H1 (cell line): ENCODE data around the gene NUBPL. TPM values are rescaled to one million over a fixed set of nuclear protein-coding genes. Genes with fewer than 3 reads are reported as not detected.

Source experiments
- FOSL1 ChIP-seq: IDR thresholded peaks from 2 replicates; pipeline ENCODE4 v1.6.1; 2011; ENCODE audit warnings: mild to moderate bottlenecking, low read depth, low read length, moderate library complexity; ENCODE audit not compliant: insufficient read depth
- HDAC6 ChIP-seq: IDR thresholded peaks from one replicate; pipeline ENCODE4 v1.7.1; 2012; ENCODE audit warnings: low read depth, mild to moderate bottlenecking, inconsistent platforms, low read length, moderate library complexity
- POLR2A ChIP-seq, 2 experiments: IDR thresholded peaks; 1 replicate in 1 of 2; 2 replicates in 1 of 2; pipeline ENCODE4 v1.6.1; 2011; ENCODE audit warnings: low read depth in 2 of 2, low read length in 2 of 2, mild to moderate bottlenecking in 2 of 2; ENCODE audit errors: control extremely low read depth in 1 of 2
- POLR2AphosphoS5 ChIP-seq: IDR thresholded peaks from 2 replicates; pipeline ENCODE4 v1.6.1; 2011; ENCODE audit warnings: low read depth, low read length
- SIX5 ChIP-seq: IDR thresholded peaks from 2 replicates; pipeline ENCODE4 v1.6.1; 2011; ENCODE audit warnings: mild to moderate bottlenecking, low read depth, low read length
- TAF7 ChIP-seq: optimal IDR thresholded peaks from 2 replicates; pipeline ENCODE3; 2011; ENCODE audit warnings: low read depth, mild to moderate bottlenecking, inconsistent platforms, low read length, moderate library complexity, borderline replicate concordance
- ZNF274 ChIP-seq: IDR thresholded peaks from 2 replicates; pipeline ENCODE4 v1.7.0; 2012; ENCODE audit warnings: low read length, borderline replicate concordance; ENCODE audit errors: extremely low read depth
- polyA plus RNA-seq, 7 experiments: library from polyadenylated mRNA; depleted of rRNA in 3 of 7; stranded (reverse) in 5 of 7; unstranded in 2 of 7; fragments of >200 nt in 5 of 7; fragments of 200-250 nt in 2 of 7; gene quantifications; 1 replicate in 5 of 7; 2 replicates in 1 of 7; 4 replicates in 1 of 7; pipeline versions ENCODE4 v1.2.1 to v1.2.3, GENCODE V29; 2011 to 2013; ENCODE audit warnings: missing spikeins in 2 of 7, mixed read lengths in 2 of 7
- total RNA-seq: library from RNA; stranded (reverse); fragmentation: NEBNext Ultra II Directional; extraction: Animal tissue kit (Norgen Biotek cat#: 25700); gene quantifications from 2 replicates; pipeline ENCODE4 v1.2.1, GENCODE V29; 2021
- TF ChIP-seq, protein P1 (sequence below): fragments of 300-600 bp; sonication (generic); IDR thresholded peaks from 2 replicates; pipeline ENCODE4 v1.7.1; 2012; ENCODE audit warnings: low read length, moderate library complexity, mild to moderate bottlenecking, inconsistent platforms; ENCODE audit not compliant: insufficient replicate concordance
- TF ChIP-seq, protein P2 (sequence below): IDR thresholded peaks from 2 replicates; pipeline ENCODE4 v1.6.1; 2012; ENCODE audit warnings: low read length, inconsistent platforms

NUBPL gene
- total and polyA plus RNA-seq, 2 of the 8 experiments (the other 6 are each of a cell fraction or from before 2014, with no cell fraction given) = 1.6 to 6.8 TPM

DNA sequence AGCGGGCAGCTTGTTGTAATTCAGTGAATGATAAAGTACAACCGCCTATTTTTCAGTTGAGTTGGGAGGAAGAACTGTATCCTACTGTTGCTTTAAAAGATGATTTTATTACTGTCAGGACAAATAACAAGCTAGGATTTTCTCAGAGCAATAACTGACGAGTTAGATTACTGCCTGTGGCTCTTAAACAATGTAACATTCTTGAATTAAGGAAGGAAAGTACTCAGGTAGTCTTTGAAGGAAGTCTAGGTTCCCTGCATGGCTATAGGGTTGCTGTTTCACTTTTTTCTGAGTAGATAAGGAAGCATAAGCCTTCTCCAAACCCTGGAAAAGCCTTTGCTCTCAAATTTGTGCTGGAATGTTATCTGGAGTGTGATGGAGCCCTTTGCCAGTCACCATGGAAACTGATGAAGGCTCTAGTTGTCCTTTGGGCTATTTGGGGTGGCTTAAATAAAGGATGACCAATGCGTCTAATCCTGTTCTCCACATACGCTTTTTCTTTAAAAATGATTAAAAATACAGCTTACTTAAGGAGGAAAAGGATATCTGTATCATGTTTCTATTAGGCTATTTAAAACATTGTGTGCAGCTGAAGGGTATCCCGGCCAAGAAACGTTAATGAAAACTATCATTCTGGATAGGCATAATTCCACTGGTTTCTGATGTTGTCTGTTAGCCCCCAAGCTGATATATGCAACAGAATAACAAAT lies 17.7 kb downstream of the NUBPL start (continued):
- TF ChIP-seq, protein P1, sequence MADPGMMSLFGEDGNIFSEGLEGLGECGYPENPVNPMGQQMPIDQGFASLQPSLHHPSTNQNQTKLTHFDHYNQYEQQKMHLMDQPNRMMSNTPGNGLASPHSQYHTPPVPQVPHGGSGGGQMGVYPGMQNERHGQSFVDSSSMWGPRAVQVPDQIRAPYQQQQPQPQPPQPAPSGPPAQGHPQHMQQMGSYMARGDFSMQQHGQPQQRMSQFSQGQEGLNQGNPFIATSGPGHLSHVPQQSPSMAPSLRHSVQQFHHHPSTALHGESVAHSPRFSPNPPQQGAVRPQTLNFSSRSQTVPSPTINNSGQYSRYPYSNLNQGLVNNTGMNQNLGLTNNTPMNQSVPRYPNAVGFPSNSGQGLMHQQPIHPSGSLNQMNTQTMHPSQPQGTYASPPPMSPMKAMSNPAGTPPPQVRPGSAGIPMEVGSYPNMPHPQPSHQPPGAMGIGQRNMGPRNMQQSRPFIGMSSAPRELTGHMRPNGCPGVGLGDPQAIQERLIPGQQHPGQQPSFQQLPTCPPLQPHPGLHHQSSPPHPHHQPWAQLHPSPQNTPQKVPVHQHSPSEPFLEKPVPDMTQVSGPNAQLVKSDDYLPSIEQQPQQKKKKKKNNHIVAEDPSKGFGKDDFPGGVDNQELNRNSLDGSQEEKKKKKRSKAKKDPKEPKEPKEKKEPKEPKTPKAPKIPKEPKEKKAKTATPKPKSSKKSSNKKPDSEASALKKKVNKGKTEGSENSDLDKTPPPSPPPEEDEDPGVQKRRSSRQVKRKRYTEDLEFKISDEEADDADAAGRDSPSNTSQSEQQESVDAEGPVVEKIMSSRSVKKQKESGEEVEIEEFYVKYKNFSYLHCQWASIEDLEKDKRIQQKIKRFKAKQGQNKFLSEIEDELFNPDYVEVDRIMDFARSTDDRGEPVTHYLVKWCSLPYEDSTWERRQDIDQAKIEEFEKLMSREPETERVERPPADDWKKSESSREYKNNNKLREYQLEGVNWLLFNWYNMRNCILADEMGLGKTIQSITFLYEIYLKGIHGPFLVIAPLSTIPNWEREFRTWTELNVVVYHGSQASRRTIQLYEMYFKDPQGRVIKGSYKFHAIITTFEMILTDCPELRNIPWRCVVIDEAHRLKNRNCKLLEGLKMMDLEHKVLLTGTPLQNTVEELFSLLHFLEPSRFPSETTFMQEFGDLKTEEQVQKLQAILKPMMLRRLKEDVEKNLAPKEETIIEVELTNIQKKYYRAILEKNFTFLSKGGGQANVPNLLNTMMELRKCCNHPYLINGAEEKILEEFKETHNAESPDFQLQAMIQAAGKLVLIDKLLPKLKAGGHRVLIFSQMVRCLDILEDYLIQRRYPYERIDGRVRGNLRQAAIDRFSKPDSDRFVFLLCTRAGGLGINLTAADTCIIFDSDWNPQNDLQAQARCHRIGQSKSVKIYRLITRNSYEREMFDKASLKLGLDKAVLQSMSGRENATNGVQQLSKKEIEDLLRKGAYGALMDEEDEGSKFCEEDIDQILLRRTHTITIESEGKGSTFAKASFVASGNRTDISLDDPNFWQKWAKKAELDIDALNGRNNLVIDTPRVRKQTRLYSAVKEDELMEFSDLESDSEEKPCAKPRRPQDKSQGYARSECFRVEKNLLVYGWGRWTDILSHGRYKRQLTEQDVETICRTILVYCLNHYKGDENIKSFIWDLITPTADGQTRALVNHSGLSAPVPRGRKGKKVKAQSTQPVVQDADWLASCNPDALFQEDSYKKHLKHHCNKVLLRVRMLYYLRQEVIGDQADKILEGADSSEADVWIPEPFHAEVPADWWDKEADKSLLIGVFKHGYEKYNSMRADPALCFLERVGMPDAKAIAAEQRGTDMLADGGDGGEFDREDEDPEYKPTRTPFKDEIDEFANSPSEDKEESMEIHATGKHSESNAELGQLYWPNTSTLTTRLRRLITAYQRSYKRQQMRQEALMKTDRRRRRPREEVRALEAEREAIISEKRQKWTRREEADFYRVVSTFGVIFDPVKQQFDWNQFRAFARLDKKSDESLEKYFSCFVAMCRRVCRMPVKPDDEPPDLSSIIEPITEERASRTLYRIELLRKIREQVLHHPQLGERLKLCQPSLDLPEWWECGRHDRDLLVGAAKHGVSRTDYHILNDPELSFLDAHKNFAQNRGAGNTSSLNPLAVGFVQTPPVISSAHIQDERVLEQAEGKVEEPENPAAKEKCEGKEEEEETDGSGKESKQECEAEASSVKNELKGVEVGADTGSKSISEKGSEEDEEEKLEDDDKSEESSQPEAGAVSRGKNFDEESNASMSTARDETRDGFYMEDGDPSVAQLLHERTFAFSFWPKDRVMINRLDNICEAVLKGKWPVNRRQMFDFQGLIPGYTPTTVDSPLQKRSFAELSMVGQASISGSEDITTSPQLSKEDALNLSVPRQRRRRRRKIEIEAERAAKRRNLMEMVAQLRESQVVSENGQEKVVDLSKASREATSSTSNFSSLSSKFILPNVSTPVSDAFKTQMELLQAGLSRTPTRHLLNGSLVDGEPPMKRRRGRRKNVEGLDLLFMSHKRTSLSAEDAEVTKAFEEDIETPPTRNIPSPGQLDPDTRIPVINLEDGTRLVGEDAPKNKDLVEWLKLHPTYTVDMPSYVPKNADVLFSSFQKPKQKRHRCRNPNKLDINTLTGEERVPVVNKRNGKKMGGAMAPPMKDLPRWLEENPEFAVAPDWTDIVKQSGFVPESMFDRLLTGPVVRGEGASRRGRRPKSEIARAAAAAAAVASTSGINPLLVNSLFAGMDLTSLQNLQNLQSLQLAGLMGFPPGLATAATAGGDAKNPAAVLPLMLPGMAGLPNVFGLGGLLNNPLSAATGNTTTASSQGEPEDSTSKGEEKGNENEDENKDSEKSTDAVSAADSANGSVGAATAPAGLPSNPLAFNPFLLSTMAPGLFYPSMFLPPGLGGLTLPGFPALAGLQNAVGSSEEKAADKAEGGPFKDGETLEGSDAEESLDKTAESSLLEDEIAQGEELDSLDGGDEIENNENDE = no peak
- TF ChIP-seq HDAC6 (no peak), TAF7 (no peak), FOSL1 (no peak), SIX5 (no peak), POLR2A (IDR thresholded peaks at IDR 0.05; ENCODE audit: control extremely low read depth in 1 of 2, low read depth in 2 of 2, low read length in 2 of 2) (no peak), POLR2AphosphoS5 (no peak), ZNF274 (no peak)
- TF ChIP-seq, protein P2, sequence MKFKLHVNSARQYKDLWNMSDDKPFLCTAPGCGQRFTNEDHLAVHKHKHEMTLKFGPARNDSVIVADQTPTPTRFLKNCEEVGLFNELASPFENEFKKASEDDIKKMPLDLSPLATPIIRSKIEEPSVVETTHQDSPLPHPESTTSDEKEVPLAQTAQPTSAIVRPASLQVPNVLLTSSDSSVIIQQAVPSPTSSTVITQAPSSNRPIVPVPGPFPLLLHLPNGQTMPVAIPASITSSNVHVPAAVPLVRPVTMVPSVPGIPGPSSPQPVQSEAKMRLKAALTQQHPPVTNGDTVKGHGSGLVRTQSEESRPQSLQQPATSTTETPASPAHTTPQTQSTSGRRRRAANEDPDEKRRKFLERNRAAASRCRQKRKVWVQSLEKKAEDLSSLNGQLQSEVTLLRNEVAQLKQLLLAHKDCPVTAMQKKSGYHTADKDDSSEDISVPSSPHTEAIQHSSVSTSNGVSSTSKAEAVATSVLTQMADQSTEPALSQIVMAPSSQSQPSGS = no peak
